Heart right ventricle (tissue), 16 donors: ENCODE data around the gene RNF208. TPM values are rescaled to one million over a fixed set of nuclear protein-coding genes. Genes with fewer than 3 reads are reported as not detected.
A peak's percentile ranks its signal among the peaks of the same experiment; 100 is the strongest.

Experiments
- ATAC-seq, 8 donors: fragments of 200-7000 bp; cut with Tn5 transposase; one replicate each; pipeline ENCODE4 v1.9.1; 2020; ENCODE audit warnings: mild to moderate bottlenecking in 8 of 8, moderate library complexity in 8 of 8, moderate number of reproducible peaks in 1 of 8
- DNase-seq, 2 donors: peaks; one replicate each; pipeline ENCODE4 v3.0.0-alpha.2; 2020
- H3K27ac ChIP-seq, 10 donors: fragments of 200-600 bp; sonication (generic) in 2 of 10; one replicate each; pipeline versions ENCODE4 v1.5.0 to v1.8.0; 2020 to 2022; ENCODE audit warnings: mild to moderate bottlenecking in 3 of 10
- H3K27me3 ChIP-seq, 7 donors: fragments of 200-600 bp; one replicate each; pipeline ENCODE4 v1.8.0; 2021 to 2022; ENCODE audit warnings: mild to moderate bottlenecking in 2 of 7
- H3K36me3 ChIP-seq, 9 donors: fragments of 200-600 bp; sonication (generic) in 1 of 9; one replicate each; pipeline versions ENCODE4 v1.5.0 to v1.8.0; 2020 to 2022; ENCODE audit warnings: mild to moderate bottlenecking in 2 of 9
- H3K4me1 ChIP-seq, 9 donors: fragments of 200-600 bp; sonication (generic) in 1 of 9; one replicate each; pipeline versions ENCODE4 v1.5.0 to v1.8.0; 2020 to 2022; ENCODE audit warnings: mild to moderate bottlenecking in 4 of 9
- H3K4me3 ChIP-seq, 10 donors: fragments of 200-600 bp; sonication (generic) in 2 of 10; one replicate each; pipeline versions ENCODE4 v1.5.0 to v1.8.0; 2020 to 2022; ENCODE audit warnings: mild to moderate bottlenecking in 7 of 10, moderate library complexity in 2 of 10
- H3K9me3 ChIP-seq, 11 donors: fragments of 200-600 bp in 10 of 11; sonication (generic) in 2 of 11; one replicate each; pipeline versions ENCODE4 v1.5.0 to v1.8.0; 2013 to 2022; ENCODE audit warnings: mild to moderate bottlenecking in 2 of 11, control low read depth in 1 of 11, moderate library complexity in 1 of 11
- WGBS, 2 donors: extraction: QIAGEN DNeasy Blood & Tissue Kit; methylation state at CpG; one replicate each; pipeline ENCODE4 v1.1.7; 2013; ENCODE audit warnings: inconsistent platforms in 1 of 2; 5-methylcytosine and 5-hydroxymethylcytosine counted together
- intact Hi-C, 10 donors: fragments of 100-400 bp; cut with DNase I; formaldehyde crosslinking; loops; one replicate each; pipeline versions ENCODE4 v1.11.1 to v1.14.2; 2022
- polyA plus RNA-seq, 2 donors: library from polyadenylated mRNA; stranded (reverse); fragments of 200-250 nt; gene quantifications; one replicate each; pipeline ENCODE4 v1.2.3, GENCODE V29; 2013
- total RNA-seq, 10 donors: library from RNA; stranded (reverse); fragmentation: NEBNext Ultra II Directional in 3 of 10; extraction: Animal tissue kit (Norgen Biotek cat#: 25700) in 3 of 10; gene quantifications; one replicate each; pipeline versions ENCODE4 v1.2.1 to v1.2.4, GENCODE V29; 2021 to 2023
- TF ChIP-seq, protein P1 (sequence below), 9 donors: fragments of 200-600 bp; sonication (generic) in 2 of 9; IDR thresholded peaks; one replicate each; pipeline versions ENCODE4 v1.5.0 to v1.8.0; 2021 to 2022; ENCODE audit warnings: antibody characterized with exemption in 9 of 9, mild to moderate bottlenecking in 5 of 9, moderate library complexity in 1 of 9
- donor health status: Arrhythmogenic right ventricular cardiomyopathy.
- donor health status: ischemic (EF 13 %, LVEDD 7.1; RV severe dilation, severe dysfunction).
- donor health status: healthy with polysubstance abuse.
- donor health status: DM: no; HTN: yes; CAD: no.
- donor health status: DM: no; HTN: no; CAD: no.
- donor health status: ischemic (EF 25% LVEDD 6.9; RV normal size, moderate dysfunction).
- donor health status: ischemic (EF 25% LVEDD 5.7; RV mildly dilated, moderate dysfunction).
- donor health status: healthy.
- donor health status: DM: yes; HTN: yes; CAD: no.
- donor health status: Ischemic cardiomyopathy.
- donor health status: ischemic (EF 35%, LVEDD 5.7; RV mildly dilated, moderate dysfunction).
- donor health status: nonischemic (EF 11% LVEDD 7.7; RV severe dilation, severe dysfunction).
- donor health status: DM: yes; HTN: yes; CAD: no.
- donor health status: PGD.
- donor health status: ischemic (EF 29% LVEDD 5.4; RV normal size, mild dysfunction).
- donor health status: nonischemic (EF 23%, LVEDD 6.1; RV moderate dilation, normal function).

RNF208 gene
- total and polyA plus RNA-seq, 12 donors = 14.2 to 83.8 (median 24.1) TPM

DNA sequence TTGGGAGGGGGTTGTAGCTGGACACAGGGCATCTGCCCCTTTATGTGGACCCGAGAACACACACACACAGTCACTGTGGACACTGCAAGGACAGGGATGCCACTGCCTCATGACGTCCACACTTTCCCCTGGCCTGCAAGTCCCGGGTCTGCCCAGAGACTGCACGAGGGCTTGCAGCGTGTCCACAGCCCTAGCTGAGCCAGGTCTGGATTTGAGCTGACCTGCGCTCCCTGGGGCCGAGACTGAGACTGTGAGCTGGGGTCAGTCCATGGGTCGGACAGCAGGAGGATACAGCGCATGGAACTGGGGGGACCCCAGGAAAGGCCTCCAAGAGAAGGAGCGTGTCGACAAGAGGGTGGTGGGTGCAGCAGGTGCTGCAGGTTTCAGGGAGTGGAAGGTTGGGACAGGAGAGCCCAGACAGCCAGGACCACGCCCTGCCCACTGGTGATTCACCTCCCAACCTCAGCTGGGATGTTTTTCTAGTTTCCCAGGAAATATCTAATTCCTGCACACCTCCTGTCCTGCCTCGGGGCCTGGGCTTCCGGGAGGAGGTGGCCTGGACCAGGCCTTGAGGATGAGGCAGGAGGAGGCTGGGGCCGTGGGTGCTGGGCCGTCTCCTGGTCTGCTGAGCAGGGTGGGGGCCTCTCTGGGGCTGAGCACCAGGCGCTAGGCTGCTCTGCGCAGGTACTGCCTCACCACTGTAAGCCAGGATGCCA lies 4.5 kb upstream of the RNF208 start:
- DNase-seq (no peak), ATAC-seq (no peak)
- Histone ChIP-seq H3K4me1 (peaks cover 7 to 27% (median 21%) of the 10 kb centered on the region in 9 donors), H3K27me3 (peaks cover 9 to 36% (median 35%) of the 10 kb centered on the region in 7 donors), H3K4me3 (no peak overlapping the region), H3K36me3 (no peaks in the 10 kb centered on the region), H3K27ac (no peak overlapping the region), H3K9me3 (no peaks in the 10 kb centered on the region)
- intact Hi-C loops = loop anchor here in 8 of 10 donors (1.0 to 5.0 kb wide), 8 partner anchors 34 to 110 kb away; partner anchors contain the start of genes ANAPC2 (in 1 of the 8) and SSNA1 (in 1 of the 8)
- TF ChIP-seq, protein P1, sequence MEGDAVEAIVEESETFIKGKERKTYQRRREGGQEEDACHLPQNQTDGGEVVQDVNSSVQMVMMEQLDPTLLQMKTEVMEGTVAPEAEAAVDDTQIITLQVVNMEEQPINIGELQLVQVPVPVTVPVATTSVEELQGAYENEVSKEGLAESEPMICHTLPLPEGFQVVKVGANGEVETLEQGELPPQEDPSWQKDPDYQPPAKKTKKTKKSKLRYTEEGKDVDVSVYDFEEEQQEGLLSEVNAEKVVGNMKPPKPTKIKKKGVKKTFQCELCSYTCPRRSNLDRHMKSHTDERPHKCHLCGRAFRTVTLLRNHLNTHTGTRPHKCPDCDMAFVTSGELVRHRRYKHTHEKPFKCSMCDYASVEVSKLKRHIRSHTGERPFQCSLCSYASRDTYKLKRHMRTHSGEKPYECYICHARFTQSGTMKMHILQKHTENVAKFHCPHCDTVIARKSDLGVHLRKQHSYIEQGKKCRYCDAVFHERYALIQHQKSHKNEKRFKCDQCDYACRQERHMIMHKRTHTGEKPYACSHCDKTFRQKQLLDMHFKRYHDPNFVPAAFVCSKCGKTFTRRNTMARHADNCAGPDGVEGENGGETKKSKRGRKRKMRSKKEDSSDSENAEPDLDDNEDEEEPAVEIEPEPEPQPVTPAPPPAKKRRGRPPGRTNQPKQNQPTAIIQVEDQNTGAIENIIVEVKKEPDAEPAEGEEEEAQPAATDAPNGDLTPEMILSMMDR (IDR thresholded peaks at IDR 0.05) = no peak
- 74 to 78% methylated on average over 18 of the region's 18 CpGs for WGBS, 2 donors

DNA sequence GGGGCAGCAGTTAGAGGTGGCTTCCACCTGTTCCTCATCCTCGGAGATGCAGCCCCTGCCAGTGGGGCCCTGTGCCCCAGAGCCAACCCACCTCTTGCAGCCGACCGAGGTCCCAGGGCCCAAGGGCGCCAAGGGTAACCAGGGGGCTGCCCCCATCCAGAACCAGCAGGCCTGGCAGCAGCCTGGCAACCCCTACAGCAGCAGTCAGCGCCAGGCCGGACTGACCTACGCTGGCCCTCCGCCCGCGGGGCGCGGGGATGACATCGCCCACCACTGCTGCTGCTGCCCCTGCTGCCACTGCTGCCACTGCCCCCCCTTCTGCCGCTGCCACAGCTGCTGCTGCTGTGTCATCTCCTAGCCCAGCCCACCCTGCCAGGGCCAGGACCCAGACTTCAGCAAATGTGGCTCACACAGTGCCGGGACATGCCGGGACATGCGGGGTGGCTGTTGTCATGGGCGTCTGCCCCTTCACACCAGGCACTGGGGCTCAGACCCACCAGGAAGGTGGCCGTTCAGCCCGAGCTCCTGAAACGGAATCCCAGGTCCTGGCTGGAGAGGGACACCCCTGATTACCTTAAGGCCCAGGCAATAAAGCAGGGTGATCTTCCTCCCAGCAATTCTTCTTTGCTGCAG lies 3.8 kb upstream of the RNF208 start:
- Histone ChIP-seq H3K27ac (no peak overlapping the region), H3K9me3 (no peaks in the 10 kb centered on the region), H3K4me3 (no peak overlapping the region), H3K4me1 (peaks cover 7 to 32% (median 24%) of the 10 kb centered on the region in 9 donors), H3K27me3 (peaks cover 7 to 33% (median 29%) of the 10 kb centered on the region in 7 donors), H3K36me3 (no peaks in the 10 kb centered on the region)
- DNase-seq (no peak), ATAC-seq (no peak)
- TF ChIP-seq, protein P1 (IDR thresholded peaks at IDR 0.05) = no peak
- 76 to 84% methylated on average over 21 of the region's 21 CpGs for WGBS, 2 donors
- intact Hi-C loops = loop anchor here in 8 of 10 donors (2.0 to 5.0 kb wide), 8 partner anchors 34 to 109 kb away; partner anchors contain the start of genes ANAPC2 (in 2 of the 8) and SSNA1 (in 2 of the 8)

DNA sequence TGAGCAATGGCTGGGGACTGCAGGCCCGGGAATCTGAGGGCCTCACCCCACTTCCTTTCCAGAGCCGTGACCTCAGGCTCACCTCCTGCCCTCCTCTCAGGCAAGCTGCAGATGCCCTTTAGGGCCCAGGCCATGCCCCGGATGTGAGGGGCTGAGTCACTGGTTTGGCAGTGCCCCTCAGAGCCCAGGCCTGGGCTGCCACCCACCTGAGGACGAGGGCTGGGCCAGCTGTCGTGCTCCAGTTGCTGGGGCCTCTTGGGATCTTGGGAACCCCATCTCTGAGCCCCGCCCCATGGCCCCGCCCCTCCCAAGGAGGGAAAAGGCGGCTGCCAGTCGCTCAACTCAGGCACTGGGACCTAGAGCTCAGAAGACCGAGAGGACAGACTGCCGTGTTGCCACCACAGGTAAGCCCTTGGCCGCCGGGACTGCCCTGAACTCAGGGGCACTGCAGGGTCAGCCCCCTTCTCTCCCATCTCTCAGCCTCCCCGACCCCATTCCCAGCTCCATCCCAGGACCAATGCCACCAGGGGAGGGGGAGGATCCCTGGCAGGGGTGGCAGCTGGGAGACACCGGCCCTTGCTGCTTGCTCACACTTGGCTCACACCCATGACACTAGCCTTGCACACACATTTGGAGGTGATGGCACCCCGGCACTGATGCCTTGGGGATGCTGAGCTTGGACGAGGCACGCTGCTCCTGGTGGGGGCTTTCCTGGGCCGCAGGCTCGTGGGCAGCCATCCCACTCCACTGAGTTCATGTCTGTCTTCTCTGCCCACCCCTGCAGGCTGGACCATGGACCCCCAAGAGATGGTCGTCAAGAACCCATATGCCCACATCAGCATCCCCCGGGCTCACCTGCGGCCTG lies 3.0 kb upstream of the RNF208 start, which contains the start of gene CYSRT1:
TSS of gene CYSRT1 (plus strand) at position 345 of the 865 bp plus-strand sequence. CDS start at position 793, 448 bp downstream.
- no peaks in the 10 kb centered on the region for H3K9me3 ChIP-seq
- peaks cover 4 to 26% (median 21%) of the 10 kb centered on the region in 7 donors for H3K27me3 ChIP-seq
- no peaks in the 10 kb centered on the region for H3K36me3 ChIP-seq
- H3K27ac ChIP-seq = peak within 1 kb of the TSS in 9 of 10 donors; percentile 89 to 96 (median 92)
- 52 to 57% methylated on average over 22 to 23 of the region's 23 CpGs for WGBS, 2 donors
- ATAC-seq (no peak), DNase-seq (no peak)
- H3K4me1 ChIP-seq = peaks cover 7 to 34% (median 24%) of the 10 kb centered on the region in 9 donors
- TF ChIP-seq, protein P1 (IDR thresholded peaks at IDR 0.05) = no peak
- H3K4me3 ChIP-seq = peak within 1 kb of the TSS; percentile 64 to 94 (median 76)
- intact Hi-C loops = loop anchor here in 7 of 10 donors (2.0 to 5.0 kb wide), 5 partner anchors 33 to 108 kb away; partner anchors contain the start of genes ANAPC2 (in 4 of the 7) and SSNA1 (in 4 of the 7)
